ENCODE results near the gene ASB18.
"Not testable (repeated sequence)": the region's sequence is repeated elsewhere in the genome, so short reads cannot be mapped to it uniquely, and the experiment has no call there.

The ASB18 gene

DNA sequence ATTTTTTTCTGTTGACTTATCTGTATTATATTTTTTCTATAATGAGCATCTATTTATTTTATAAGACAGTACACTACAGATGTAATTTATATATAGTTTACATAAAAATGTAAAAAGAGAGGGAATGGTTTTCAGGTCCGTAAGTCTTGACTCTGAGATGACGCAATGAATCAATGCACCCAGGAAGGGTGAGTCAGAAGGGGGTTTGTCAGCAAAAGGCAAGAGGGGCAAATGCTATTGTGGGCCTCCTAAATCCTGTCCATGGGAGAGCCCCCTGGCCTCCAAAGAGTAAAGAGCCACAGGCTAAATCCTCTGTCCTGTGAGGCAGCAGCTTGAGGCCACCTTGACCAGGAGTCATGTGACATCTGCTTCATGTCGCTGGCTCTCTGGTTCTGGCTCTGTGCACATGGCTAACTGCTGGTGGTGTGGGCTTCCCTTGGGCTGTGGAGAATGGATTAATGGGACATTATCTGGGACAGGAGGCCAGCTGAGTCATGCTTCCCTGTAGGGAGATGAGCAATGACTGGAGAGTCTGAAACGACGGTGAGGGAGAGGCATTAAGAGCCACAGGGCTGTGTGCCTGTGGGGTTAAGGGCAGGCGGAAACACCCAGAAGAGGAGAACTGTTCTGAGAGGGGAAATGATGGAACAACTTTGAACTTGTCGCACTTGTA, 22.8 kb upstream of the ASB18 start:
- DNase-seq (ENCODE audit: low read depth in 4 of 4, low spot score in 1 of 4): no peak

DNA sequence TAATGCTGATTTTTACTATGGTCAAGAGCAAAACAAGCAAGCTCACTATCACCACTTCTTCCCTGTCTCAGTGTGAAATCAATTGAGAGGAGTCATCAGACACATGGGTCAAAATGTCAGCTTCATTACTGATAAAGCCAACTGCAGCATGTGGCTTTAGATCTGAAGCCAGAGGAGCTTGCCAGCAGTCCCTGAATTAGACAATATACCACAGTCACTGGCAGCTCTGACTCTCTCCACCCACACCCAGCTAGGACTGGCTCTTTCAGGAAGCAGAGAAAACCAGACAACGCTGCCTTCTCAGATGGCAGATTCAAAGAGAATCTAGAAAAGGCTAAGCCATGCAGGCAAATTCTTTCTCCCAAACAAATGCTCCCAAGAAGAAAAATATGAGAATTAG, 20.0 kb upstream of the ASB18 start:
- DNase-seq (ENCODE audit: low read depth in 4 of 4, low spot score in 1 of 4): no peak

DNA sequence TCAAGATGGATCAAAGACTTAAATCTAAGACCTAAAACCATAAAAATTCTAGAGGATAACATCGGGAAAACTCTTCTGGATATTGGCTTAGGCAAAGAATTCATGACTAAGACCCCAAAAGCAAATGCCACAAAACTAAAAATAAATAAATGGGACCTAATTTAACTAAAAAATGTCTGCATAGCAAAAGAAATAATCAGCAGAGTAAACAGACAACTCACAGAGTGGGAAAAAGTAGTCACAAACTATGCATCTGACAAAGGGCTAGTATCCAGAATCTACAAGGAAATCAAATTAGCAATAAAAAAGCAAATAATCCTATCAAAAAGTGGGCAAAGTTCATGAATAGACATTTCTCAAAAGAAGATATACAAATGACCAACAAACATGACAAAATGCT, 18.2 kb upstream of the ASB18 start:
- no peak for DNase-seq (ENCODE audit: low read depth in 4 of 4, low spot score in 1 of 4)

DNA sequence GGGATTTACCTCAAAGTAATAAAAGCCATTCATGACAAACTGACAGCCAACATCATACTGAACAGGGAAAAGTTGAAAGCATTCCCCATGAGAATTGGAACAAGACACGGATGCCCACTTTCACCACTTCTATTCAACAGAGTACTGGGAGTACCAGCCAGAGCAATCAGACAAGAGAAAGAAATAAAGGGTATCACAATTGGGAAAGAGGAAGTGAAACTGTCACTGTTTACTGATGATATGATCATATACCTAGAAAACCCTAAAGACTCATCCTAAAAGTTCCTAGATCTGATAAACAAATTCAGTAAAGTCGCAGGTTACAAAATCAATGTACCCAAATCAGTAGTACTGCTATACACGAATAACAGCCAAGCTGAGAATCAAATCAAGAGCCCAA, 17.2 kb upstream of the ASB18 start:
- DNase-seq (ENCODE audit: low read depth in 4 of 4, low spot score in 1 of 4): no peak

DNA sequence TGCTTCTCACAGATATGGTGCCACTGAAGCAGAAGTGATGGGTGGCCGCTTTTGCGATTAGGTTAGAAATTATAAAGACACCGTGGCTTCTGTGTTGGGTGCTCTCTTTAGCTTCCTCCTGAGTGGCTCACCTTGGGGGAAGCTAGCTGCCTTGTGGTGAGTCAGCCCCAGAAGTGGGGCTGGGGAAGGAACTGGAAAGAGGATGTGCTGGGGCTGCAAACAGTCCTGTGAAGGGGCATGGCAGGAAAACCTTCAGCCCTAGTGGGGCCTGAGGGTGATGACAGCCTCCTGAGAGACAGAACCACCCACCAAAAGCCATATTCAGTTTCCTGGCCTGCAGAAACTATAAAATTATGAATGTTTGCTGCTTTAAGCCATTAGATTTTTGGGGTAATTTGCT, 8.9 kb upstream of the ASB18 start:
- DNase-seq (ENCODE audit: low read depth in 4 of 4, low spot score in 1 of 4): no peak

DNA sequence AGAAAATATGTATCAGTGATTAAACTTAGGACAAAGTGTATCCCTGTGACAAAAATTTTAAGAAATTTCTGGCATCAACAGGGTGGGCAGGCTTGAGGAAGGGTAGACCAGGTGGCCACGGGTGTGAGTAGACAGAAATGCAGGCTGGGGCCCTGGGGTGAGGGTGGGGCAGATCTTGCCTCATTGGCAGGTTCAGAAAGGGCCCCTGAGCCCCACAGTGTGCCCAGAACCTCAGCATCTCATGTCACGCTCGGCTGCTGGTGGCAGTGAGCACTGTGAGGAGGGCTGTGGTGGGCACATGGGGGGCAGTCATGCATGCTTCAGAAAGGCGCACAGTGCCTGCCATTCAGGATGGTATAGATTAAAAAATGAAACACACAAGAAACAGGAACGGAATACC, 7.6 kb upstream of the ASB18 start:
- no peak for DNase-seq (ENCODE audit: low read depth in 4 of 4, low spot score in 1 of 4)

DNA sequence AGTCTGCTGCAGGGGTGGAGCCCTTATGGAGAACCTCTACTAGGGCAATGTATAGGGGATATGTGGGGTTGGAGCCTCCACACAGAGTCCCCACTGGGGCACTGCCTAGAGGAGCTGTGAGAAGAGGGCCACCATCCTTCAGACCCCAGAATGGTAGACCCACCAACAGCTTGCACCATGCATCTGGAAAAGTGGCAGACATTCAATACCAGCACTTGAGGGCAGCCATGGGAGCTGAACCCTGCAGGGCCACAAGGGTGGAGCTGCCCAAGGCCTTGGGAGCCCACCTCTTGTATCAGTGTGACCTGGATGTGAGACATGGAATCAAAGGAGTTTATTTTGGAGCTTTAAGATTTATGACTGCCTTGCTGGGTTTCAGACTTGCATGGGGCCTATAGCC, 5.7 kb upstream of the ASB18 start:
- DNase-seq (ENCODE audit: low read depth in 4 of 4, low spot score in 1 of 4): not testable (repeated sequence)

DNA sequence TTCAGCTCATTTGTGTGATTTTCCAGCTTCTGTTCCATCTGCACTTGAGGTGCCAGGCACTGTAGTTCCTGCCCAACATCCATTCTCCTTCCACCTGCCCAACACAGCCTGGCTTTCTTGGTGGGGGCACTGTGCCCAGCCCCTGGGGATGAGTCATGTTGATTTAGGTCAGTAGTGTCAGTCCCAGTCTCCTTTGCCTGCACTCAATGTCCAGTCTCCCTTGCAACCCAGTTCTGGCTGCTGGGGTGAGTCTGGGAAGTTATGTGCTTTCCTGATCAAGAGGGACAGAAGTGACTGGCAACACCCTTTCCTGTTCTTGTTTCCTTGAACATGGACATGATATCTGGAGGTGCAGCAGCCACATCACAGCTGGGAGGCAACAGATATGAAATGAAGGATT, 1.5 kb upstream of the ASB18 start:
- no peak for DNase-seq (ENCODE audit: low read depth in 4 of 4, low spot score in 1 of 4)

DNA sequence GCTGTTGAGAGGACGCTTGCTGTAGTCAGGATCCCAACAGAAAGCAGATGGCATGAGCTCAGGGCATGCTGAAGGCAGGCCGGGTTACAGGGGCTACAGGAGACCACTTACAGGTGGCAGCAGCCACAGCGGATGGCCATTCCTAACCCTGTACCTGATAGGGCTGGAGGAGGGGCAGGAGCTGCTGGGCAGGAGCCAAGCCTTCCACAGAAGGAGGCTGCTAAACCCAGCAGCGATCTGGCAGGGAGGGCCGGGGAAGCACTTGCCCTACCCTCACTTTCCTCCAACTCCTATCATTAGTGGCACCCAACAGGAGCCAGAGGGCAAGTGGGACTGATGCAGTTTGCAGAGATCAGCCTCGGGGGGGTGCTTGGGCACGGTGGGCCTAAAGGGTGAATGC, 2.0 kb downstream of the ASB18 start:
- no peak for DNase-seq (ENCODE audit: low read depth in 4 of 4, low spot score in 1 of 4)

DNA sequence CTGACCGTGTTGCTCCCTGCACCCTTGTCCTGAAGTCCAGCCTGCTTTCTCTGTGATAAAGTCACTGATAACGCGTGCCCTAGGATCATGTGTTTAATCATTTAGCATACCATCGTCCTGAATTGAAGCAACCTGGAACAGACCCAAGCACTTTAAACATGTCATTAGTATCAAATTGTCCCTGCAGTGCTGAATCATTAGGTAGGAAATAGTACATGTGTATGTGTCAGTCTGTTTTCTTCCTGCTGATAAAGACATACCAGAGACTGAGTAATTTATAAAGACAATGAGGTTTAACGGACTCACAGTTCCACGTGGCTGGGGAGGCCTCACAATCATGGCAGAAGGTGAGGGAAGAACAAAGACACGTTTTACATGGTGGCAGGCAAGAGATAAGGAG, 2.8 kb downstream of the ASB18 start:
- no peak for DNase-seq (ENCODE audit: low read depth in 4 of 4, low spot score in 1 of 4)

DNA sequence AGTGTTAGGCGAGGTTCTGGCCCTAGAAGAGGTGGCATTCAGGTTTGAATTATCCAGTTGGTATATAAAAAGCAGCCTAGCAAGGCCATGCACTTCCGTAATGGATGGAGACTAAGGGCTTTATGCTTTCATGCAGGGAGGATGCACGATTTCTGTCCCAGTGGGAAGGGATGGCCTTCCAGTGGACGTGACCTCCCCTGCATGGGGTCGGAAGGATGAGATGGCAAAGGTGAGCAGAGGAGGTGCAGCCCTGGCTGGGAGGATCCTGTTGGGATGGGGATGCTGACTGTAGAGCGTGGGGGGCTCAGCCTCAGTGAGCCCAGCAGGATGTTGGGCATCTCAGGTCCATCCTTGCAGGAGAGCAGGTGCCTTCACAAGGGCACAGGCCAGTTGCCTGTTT, 4.8 kb downstream of the ASB18 start:
- DNase-seq (ENCODE audit: low read depth in 4 of 4, low spot score in 1 of 4): no peak

DNA sequence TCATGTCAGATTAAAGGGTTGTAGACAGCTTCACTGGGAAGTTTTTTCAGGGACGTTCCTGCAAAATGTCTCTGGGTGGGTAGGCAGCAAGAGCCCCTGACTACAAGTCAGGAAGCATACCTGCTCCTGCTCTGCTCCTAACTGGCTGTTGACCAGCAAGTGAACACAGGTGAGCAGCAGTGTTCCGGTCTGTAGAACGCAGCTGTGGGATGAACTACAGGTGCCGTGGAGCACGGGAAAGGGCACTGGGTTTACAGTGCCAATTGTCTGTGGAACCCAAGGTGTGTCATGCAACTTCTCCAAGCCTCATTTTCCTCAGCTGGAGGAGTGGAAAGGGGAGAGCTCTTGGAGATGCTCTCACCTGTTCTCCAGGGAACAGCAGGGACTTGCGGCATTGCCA, 6.6 kb downstream of the ASB18 start:
- DNase-seq (ENCODE audit: low read depth in 4 of 4, low spot score in 1 of 4): no peak

DNA sequence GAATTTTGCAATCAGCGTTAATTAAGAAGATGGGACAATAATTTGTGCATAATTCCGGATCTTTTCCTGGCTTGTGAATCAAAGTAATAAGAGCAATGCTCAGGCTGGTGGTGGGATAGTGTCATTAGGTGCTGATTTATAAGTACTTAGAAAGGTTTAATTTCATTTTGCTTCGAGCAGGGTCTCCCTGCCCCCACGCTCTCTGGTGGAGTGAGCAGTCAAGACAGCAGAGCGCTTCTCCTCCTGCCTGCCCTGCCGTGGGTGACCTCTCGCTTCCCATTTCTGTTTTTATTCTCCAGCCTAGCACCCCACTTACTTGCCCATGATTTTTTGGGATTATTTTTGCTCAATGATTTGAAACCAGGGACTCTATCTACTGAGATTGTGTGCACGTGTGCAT, 7.1 kb downstream of the ASB18 start:
- DNase-seq (ENCODE audit: low read depth in 4 of 4, low spot score in 1 of 4): no peak

DNA sequence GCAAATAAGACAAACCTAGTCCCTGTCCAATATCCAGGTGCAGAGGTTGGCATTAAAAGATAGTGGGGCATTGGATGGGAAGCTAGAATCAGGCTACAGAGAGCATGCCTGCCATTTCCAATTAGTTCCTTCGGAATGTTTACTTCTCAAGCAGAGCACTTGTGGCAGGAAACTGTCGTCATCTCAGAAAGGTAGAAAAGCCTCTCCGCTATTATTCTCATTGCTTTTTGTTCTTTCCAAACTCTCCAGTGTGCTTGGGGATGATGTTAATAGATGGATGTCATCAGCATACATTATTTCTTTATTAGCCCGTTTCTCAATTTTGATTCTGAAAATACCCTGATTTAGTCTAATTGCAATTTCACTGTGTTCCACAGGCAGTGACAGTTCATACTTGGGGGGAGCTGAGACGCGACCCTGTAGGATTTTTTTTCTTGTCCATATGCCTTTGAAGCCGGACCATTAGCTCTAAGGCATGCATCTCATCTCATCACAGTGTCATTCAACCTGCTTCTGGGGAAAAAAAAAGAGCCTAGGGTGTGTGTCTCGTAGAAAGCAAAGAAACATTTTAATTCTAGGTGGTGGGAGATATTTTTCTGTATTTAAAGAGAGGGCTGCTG, 7.7 kb downstream of the ASB18 start:
- no peak for DNase-seq (ENCODE audit: low read depth in 4 of 4, low spot score in 1 of 4)

DNA sequence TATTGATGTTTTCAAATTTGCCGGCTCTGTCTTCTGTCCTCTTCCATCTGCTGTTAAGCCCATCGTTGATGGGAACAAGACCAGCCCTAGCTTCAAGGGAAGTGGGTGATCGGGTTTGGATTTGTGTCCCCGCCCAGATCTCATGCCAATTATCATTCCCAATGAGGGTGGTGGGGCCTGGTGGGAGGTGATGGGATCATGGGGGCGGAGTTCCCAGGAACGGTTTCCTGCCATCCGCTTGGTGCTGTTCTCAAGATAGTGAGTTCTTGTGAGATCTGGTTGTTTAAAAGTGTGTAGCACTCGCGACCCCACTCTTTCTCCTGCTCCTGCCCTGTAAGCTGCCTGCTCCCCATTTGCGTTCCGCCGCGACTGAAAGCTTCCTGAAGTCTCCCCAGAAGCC, 9.5 kb downstream of the ASB18 start:
- no peak for DNase-seq (ENCODE audit: low read depth in 4 of 4, low spot score in 1 of 4)

DNA sequence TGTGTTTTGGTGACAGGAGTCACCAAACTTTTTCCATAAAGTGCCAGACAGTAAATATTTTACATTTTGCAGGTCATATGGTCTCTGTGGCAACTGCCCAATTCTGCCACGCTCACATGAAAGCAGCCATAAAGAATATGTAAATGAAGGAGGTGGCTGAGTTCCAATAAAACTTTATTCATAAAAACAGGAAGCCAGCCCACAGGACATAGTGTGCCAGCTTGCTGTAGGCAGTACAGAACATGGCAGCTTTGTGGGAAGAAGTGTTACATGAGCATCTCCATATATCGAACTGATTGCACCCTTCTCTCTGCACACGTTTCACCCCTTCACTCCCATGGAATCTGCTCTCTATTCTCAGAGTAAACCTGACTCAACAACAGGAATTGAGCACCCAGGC, 10.2 kb downstream of the ASB18 start:
- no peak for DNase-seq (ENCODE audit: low read depth in 4 of 4, low spot score in 1 of 4)

DNA sequence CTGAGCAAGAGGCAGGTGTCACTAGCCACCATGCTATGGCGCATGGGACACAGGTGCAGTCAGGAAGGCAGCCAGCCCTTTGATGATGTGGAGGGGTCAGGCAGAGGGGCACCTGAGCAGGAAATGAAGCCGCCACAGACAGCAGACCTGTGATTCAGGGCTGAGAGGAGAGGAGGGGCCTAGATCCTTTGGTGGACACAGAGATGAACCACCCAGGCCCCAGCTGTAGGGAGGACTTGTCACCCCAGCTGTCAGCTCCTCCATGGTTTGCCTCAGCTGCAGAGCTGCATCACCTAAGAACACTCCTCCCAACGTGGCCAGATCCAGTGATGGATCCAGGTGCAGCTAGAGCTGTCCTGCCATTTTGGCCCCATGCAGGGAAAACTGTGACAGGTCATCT, 11.6 kb downstream of the ASB18 start:
- DNase-seq (ENCODE audit: low read depth in 4 of 4, low spot score in 1 of 4): no peak

DNA sequence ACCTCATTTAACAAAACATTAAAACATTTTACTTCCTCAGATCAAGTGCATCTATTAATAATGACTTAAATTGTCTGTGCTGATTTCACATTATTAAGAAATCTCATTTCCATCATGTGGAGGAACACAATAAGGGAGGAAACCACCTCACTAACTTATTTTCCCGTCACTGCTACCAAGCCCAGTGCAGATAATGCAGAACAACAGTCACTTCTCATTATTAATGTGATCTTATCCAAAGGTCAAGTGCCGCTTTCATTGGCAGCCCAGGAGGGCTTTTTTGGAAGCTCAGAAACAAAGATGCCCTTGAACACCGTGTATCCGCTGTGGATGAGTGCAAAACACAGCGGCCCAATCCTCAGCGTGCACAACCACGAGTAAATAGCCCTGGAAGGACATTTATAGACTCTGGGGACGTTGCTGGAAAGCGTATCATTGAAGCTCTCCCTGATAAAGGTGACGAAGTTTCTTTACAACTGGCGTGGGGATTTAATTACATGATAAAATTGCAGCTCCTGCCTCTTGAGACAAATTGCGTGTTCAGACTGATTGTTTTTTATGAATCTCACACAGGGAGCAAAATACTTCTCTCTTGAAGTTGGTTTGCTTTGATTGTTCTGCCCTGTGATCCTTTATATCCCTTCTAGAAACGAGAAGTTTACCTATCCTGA, 13.2 kb downstream of the ASB18 start:
- no peak for DNase-seq (ENCODE audit: low read depth in 4 of 4, low spot score in 1 of 4)

DNA sequence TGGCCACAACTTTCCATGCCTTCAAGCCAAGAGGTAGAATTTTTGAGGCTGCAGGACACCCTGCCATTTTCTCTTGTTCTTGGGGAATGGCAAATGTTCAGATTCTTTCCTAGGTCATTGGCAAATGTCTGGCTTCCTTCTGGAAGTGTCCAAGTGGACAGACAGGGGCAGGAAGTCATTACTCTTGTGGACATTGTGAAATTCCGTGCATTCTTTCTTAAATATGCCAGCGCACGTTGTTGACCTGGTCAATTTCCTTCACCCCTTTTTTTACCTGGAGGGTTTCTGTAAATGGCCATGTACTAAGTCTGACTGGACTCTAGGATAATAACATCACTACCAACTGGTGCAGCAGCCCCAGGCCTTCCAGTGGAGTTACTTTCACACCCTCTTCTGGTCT, 13.9 kb downstream of the ASB18 start:
- DNase-seq (ENCODE audit: low read depth in 4 of 4, low spot score in 1 of 4): no peak

DNA sequence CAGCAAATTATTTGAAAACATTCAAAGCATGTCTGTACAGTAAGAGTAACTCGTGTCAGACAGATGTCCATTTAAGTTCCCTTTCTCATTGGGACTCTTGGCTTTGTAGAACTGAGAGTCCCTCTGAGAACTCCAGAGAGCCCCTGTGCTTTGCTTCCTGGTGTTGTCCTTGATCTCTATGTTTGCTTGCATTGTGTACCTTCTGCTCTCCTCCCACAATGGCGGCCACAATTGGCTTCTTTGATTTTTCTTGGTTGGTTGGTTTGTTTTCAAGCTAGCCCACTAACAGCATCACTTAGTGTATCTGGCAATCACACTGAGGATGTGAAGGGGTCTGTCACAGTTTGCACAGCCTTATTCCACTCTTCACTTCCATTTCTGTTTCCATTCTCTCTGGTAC, 15.1 kb downstream of the ASB18 start:
- DNase-seq (ENCODE audit: low read depth in 4 of 4, low spot score in 1 of 4): no peak

DNA sequence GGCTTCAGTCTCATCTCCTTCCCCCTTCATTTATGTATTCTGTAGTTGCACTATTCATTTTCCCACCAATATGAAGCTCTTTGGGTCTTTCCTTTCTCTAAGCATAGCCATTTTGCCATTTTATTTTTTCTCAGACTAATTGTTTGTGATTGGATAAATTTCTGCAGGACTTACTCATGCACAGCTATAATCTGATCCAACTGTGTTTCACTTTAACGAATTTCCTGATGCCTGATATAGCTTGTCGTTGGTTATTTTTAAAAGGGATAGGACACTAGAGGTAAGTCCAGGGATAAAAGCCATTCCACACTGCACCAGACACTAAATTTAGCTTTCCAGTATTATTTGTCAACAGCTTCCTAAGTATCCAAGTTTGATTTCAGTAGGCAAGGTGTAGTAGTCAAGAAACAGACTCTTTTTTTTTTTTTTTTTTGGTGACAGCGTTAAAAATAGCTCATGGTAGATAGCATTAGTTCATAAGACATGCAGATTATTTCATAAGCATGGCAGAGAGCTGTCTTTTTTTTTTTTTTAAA, 17.4 kb downstream of the ASB18 start:
- DNase-seq (ENCODE audit: low read depth in 4 of 4, low spot score in 1 of 4): no peak

DNA sequence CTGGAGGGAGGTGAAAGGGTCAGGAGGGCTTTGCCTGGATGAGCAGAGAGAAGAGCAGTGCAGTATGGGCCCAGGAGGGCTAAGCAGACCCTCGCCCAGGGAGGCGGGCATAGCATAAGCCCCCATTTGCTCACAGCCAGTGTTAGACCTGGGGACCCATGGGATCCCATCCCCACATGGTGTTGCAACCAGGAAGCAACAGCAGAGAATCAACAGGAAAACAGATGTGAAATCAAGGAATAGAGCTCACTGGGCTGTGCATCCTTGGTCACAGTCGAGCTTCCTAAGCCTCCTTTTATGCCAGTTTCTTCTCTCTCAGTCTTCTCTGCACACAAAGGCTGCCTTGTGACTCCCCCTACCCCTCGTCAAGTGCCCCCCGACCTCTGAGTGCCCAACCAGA, 19.9 kb downstream of the ASB18 start:
- DNase-seq (ENCODE audit: low read depth in 4 of 4, low spot score in 1 of 4): no peak

DNA sequence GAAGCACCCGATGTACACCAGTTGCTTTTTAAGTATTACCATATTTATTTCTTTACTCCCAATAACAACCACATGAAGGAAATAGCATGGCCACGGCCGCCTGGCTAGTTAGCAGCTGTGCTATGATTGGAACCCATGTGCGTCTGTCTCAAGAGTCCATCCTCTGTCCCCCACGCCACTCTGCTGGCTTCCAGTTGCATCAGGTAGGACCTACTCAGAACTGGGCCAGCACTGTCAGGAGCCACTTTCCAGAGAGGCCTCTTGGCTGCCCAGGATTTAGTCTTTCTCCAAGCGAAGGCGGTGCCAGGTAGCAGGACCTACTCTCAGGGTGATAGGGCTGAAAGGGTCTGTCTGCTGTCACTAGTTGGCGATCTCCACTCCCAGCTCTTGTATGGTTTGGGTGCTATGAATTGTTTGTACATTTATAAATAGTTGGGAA, 22.1 kb downstream of the ASB18 start:
- no peak for DNase-seq (ENCODE audit: low read depth in 4 of 4, low spot score in 1 of 4)
